ENCODE results near the gene SCRG1. TPM values are rescaled to one million over a fixed set of nuclear protein-coding genes. Genes with fewer than 3 reads are reported as not detected.

Gene SCRG1
- polyA plus RNA-seq, 3 donors = 0.07 to 0.24 (median 0.08) TPM

DNA sequence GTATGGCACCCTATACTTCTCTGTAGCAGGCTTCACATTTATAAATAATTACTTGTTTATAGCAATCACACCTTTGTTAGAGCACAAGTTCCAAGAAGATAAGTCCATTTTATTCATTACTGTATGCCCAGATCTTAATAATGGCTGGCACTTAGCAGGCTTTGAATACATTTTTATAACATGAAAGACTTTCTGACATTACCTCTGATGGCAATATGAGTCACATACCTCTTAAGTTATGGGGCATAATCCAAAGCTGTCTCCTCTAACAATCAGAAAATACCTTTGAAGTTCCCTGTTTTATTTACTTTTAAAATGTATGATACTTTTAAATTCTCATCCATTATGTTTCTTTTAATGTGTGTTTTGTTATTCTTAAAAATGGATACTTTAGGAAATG, 12.2 kb downstream of the SCRG1 start:
- peaks cover 8 to 45% of the 10 kb centered on the region in 2 donors for H3K36me3 ChIP-seq (replicated peaks in 1 of 2; ENCODE audit: control insufficient read depth in 1 of 2, insufficient read depth in 2 of 2, low read length in 2 of 2)
- Mint-ChIP-seq H3K27me3 (ENCODE audit: low read depth in 3 of 3) (no peaks in the 10 kb centered on the region), H3K36me3 (peaks cover 22 to 44% of the 10 kb centered on the region in 2 donors), H3K4me3 (no peak overlapping the region), H3K4me1 (peaks cover 6% of the 10 kb centered on the region), H3K27ac (no peak overlapping the region), H3K9me3 (peaks cover 0 to 2% (median 0%) of the 10 kb centered on the region in 7 donors)
- DNase-seq = no peak
- no peak overlapping the region for H3K4me2 ChIP-seq (replicated peaks; ENCODE audit: extremely low read depth, low read length, poor library complexity, severe bottlenecking)
- intact Hi-C loops (cut with micrococcal nuclease) = no loop called here
- no peak overlapping the region for H3K27ac ChIP-seq (ENCODE audit: low read depth in 1 of 2, low read length in 2 of 2)
- H3K9ac ChIP-seq (ENCODE audit: insufficient read depth, low read length, poor library complexity, severe bottlenecking) = no peak overlapping the region
- no peaks in the 10 kb centered on the region for H3K9me3 ChIP-seq (replicated peaks in 1 of 2; ENCODE audit: control insufficient read depth in 1 of 2, insufficient read depth in 1 of 2, low read length in 2 of 2)
- H3K4me3 ChIP-seq (replicated peaks in 1 of 3; ENCODE audit: low read depth in 2 of 3, low read length in 3 of 3) = no peak overlapping the region
- no peak overlapping the region for H2AFZ ChIP-seq (ENCODE audit: insufficient read depth, low read depth, low read length, poor library complexity, severe bottlenecking)
- H3K79me2 ChIP-seq (ENCODE audit: insufficient read depth, low read length) = no peaks in the 10 kb centered on the region
- TF ChIP-seq, protein P1, sequence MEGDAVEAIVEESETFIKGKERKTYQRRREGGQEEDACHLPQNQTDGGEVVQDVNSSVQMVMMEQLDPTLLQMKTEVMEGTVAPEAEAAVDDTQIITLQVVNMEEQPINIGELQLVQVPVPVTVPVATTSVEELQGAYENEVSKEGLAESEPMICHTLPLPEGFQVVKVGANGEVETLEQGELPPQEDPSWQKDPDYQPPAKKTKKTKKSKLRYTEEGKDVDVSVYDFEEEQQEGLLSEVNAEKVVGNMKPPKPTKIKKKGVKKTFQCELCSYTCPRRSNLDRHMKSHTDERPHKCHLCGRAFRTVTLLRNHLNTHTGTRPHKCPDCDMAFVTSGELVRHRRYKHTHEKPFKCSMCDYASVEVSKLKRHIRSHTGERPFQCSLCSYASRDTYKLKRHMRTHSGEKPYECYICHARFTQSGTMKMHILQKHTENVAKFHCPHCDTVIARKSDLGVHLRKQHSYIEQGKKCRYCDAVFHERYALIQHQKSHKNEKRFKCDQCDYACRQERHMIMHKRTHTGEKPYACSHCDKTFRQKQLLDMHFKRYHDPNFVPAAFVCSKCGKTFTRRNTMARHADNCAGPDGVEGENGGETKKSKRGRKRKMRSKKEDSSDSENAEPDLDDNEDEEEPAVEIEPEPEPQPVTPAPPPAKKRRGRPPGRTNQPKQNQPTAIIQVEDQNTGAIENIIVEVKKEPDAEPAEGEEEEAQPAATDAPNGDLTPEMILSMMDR (IDR thresholded peaks at IDR 0.05) = no peak
- no peaks in the 10 kb centered on the region for H4K20me1 ChIP-seq (ENCODE audit: insufficient read depth, low read length)
- H3K27me3 ChIP-seq (ENCODE audit: control insufficient read depth in 2 of 2, insufficient read depth in 2 of 2, low read length in 2 of 2) = no peaks in the 10 kb centered on the region
- H3K4me1 ChIP-seq (ENCODE audit: control insufficient read depth in 1 of 2, insufficient read depth in 2 of 2, low read length in 2 of 2) = peaks cover 0 to under 1% of the 10 kb centered on the region in 2 donors

DNA sequence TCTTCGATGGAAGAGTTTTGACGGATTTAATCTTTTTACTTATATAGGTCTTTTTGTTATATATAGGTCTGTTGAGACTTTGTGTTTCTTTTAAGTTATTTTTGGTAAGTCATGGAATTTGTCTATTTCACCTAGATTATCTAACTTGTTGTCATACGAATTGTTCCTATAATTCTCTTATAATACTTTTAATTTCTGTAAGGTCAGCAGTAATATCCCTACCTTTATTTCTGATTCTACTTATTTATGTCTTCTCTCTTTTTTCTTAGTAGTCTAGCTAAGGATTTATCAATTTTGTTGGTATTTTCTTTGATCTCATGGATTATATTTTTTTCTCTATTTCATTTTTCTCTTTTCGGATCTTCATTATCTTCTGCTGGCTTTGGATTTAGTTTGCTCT, 16.6 kb downstream of the SCRG1 start:
- WGBS (ENCODE audit: insufficient coverage) = no CpG with 5 or more reads among the region's 4 CpGs
- no peaks in the 10 kb centered on the region for H3K27me3 Mint-ChIP-seq (ENCODE audit: low read depth in 3 of 3)
- H3K9me3 Mint-ChIP-seq = no peaks in the 10 kb centered on the region
- TF ChIP-seq, protein P1 (IDR thresholded peaks at IDR 0.05) = no peak
- intact Hi-C loops (cut with micrococcal nuclease) = no loop called here
- Histone ChIP-seq H3K36me3 (replicated peaks in 1 of 2; ENCODE audit: control insufficient read depth in 1 of 2, insufficient read depth in 2 of 2, low read length in 2 of 2) (peaks cover 17 to 24% of the 10 kb centered on the region in 2 donors), H3K9ac (ENCODE audit: insufficient read depth, low read length, poor library complexity, severe bottlenecking) (no peak overlapping the region), H2AFZ (ENCODE audit: insufficient read depth, low read depth, low read length, poor library complexity, severe bottlenecking) (no peak overlapping the region), H3K27me3 (ENCODE audit: control insufficient read depth in 2 of 2, insufficient read depth in 2 of 2, low read length in 2 of 2) (no peaks in the 10 kb centered on the region), H3K9me3 (replicated peaks in 1 of 2; ENCODE audit: control insufficient read depth in 1 of 2, insufficient read depth in 1 of 2, low read length in 2 of 2) (no peaks in the 10 kb centered on the region), H3K79me2 (ENCODE audit: insufficient read depth, low read length) (peaks cover 5% of the 10 kb centered on the region), H3K4me1 (ENCODE audit: control insufficient read depth in 1 of 2, insufficient read depth in 2 of 2, low read length in 2 of 2) (peaks cover 0 to 12% of the 10 kb centered on the region in 2 donors), H4K20me1 (ENCODE audit: insufficient read depth, low read length) (peaks cover 11% of the 10 kb centered on the region), H3K4me2 (replicated peaks; ENCODE audit: extremely low read depth, low read length, poor library complexity, severe bottlenecking) (no peak overlapping the region), H3K4me3 (replicated peaks in 1 of 3; ENCODE audit: low read depth in 2 of 3, low read length in 3 of 3) (no peak overlapping the region), H3K27ac (ENCODE audit: low read depth in 1 of 2, low read length in 2 of 2) (no peak overlapping the region)
- peaks cover 10 to 23% of the 10 kb centered on the region in 2 donors for H3K36me3 Mint-ChIP-seq
- no peak overlapping the region for H3K4me3 Mint-ChIP-seq
- H3K27ac Mint-ChIP-seq = no peak overlapping the region
- peaks cover 14% of the 10 kb centered on the region for H3K4me1 Mint-ChIP-seq
- no peak for DNase-seq
